IMR-90 (cell line): ENCODE data around the gene C19orf33. TPM values are rescaled to one million over a fixed set of nuclear protein-coding genes. Genes with fewer than 3 reads are reported as not detected.

ENCODE experiments used
- ATAC-seq: fragments of 200-7000 bp; cut with Tn5 transposase; 2 replicates; pipeline ENCODE4 v1.9.1; 2020; ENCODE audit warnings: low read depth, mild to moderate bottlenecking, moderate library complexity
- BruUV-seq: library from RNA; stranded (reverse); fragments of 400-500 nt; replicated peaks from 2 replicates; lab custom pipeline; 2021; lab: Mats Ljungman, UMichigan
- CTCF ChIA-PET: fragments of 300-600 bp; formaldehyde crosslinking; extraction: SDS; loops from one replicate; lab custom pipeline; 2021; ENCODE audit warnings: antibody characterized with exemption; lab: Yijun Ruan, JAX
- POLR2A ChIA-PET: fragments of 300-600 bp; sonication (Branson Sonifier 250); formaldehyde crosslinking; loops from one replicate; lab custom pipeline; 2022; ENCODE audit warnings: antibody characterized with exemption; ENCODE audit not compliant: unreplicated experiment; lab: Charles Lee
- DNase-seq: peaks from one replicate; pipeline ENCODE4 v3.0.0; 2013
- H2AFZ ChIP-seq: replicated peaks from 2 replicates; pipeline ENCODE3; 2013; ENCODE audit warnings: low read length, mild to moderate bottlenecking; ENCODE audit not compliant: poor library complexity
- H2AK5ac ChIP-seq: 2 replicates; pipeline ENCODE4 v1.6.1; 2013; ENCODE audit warnings: low read depth, low read length, inconsistent platforms
- H2AK9ac ChIP-seq: replicated peaks from 2 replicates; pipeline ENCODE3; 2013; ENCODE audit warnings: mild to moderate bottlenecking, low read depth, low read length, moderate library complexity; ENCODE audit not compliant: poor library complexity
- H2BK120ac ChIP-seq: 2 replicates; pipeline ENCODE4 v1.6.1; 2013; ENCODE audit warnings: low read depth, low read length, inconsistent platforms
- H2BK15ac ChIP-seq: 3 replicates; pipeline ENCODE4 v1.6.1; 2013; ENCODE audit warnings: low read depth, low read length, inconsistent platforms
- H2BK20ac ChIP-seq: 2 replicates; pipeline ENCODE4 v1.6.1; 2013; ENCODE audit warnings: low read depth, mild to moderate bottlenecking, inconsistent platforms, low read length, moderate library complexity
- H2BK5ac ChIP-seq: 2 replicates; pipeline ENCODE4 v1.6.1; 2013; ENCODE audit warnings: mild to moderate bottlenecking, low read depth, low read length, inconsistent platforms; ENCODE audit not compliant: poor library complexity, severe bottlenecking
- H3K14ac ChIP-seq: replicated peaks from 2 replicates; pipeline ENCODE4 v1.6.1; 2013; ENCODE audit warnings: low read depth, low read length, inconsistent platforms
- H3K18ac ChIP-seq: 2 replicates; pipeline ENCODE4 v1.6.1; 2013; ENCODE audit warnings: low read depth, low read length, control low read depth
- H3K23ac ChIP-seq: 2 replicates; pipeline ENCODE4 v1.6.1; 2013; ENCODE audit warnings: low read depth, low read length, inconsistent platforms
- H3K27ac ChIP-seq: 2 replicates; pipeline ENCODE4 v1.5.1; 2013; ENCODE audit warnings: mild to moderate bottlenecking, control low read depth, low read length; ENCODE audit not compliant: insufficient read depth
- H3K27me3 ChIP-seq: 2 replicates; pipeline ENCODE4 v1.6.1; 2013; ENCODE audit warnings: low read length; ENCODE audit not compliant: control insufficient read depth, insufficient read depth
- H3K36me3 ChIP-seq: 2 replicates; pipeline ENCODE4 v1.6.1; 2013; ENCODE audit warnings: low read length, mixed read lengths; ENCODE audit not compliant: control insufficient read depth, insufficient read depth
- H3K4ac ChIP-seq: 2 replicates; pipeline ENCODE4 v1.6.1; 2013; ENCODE audit warnings: low read depth, low read length, inconsistent platforms
- H3K4me1 ChIP-seq: 2 replicates; pipeline ENCODE4 v1.6.1; 2013; ENCODE audit warnings: low read length, mixed read lengths; ENCODE audit not compliant: control insufficient read depth, insufficient read depth
- H3K4me2 ChIP-seq: 2 replicates; pipeline ENCODE4 v1.6.1; 2013; ENCODE audit warnings: low read depth, mild to moderate bottlenecking, control low read depth, low read length, moderate library complexity
- H3K4me3 ChIP-seq: 2 replicates; pipeline ENCODE4 v1.5.1; 2013; ENCODE audit warnings: low read depth, mild to moderate bottlenecking, control low read depth, low read length, moderate library complexity; ENCODE audit not compliant: insufficient read depth
- H3K56ac ChIP-seq: 2 replicates; pipeline ENCODE4 v1.6.1; 2013; ENCODE audit warnings: low read length, inconsistent platforms; ENCODE audit not compliant: insufficient read depth; ENCODE audit errors: extremely low read depth
- H3K79me1 ChIP-seq, 2 experiments: 2 replicates each; pipeline ENCODE4 v1.6.1; 2013; ENCODE audit warnings: low read length in 2 of 2, inconsistent platforms in 1 of 2, low read depth in 1 of 2
- H3K9ac ChIP-seq: 2 replicates; pipeline ENCODE4 v1.6.1; 2013; ENCODE audit warnings: low read depth, low read length, control low read depth
- H3K9me1 ChIP-seq: 2 replicates; pipeline ENCODE4 v1.6.1; 2013; ENCODE audit warnings: low read length, inconsistent platforms; ENCODE audit not compliant: insufficient read depth
- H3K9me3 ChIP-seq: 2 replicates; pipeline ENCODE4 v1.6.1; 2013; ENCODE audit warnings: low read length; ENCODE audit not compliant: control insufficient read depth, insufficient read depth
- H4K20me1 ChIP-seq: 2 replicates; pipeline ENCODE4 v1.6.1; 2013; ENCODE audit warnings: low read length, inconsistent platforms; ENCODE audit not compliant: insufficient read depth
- H4K5ac ChIP-seq: 2 replicates; pipeline ENCODE4 v1.6.1; 2013; ENCODE audit warnings: mild to moderate bottlenecking, low read depth, low read length, control low read depth
- H4K8ac ChIP-seq, 2 experiments: 2 replicates each; pipeline ENCODE4 v1.6.1; 2013; ENCODE audit warnings: low read depth in 2 of 2, low read length in 2 of 2, control low read depth in 1 of 2, inconsistent platforms in 1 of 2
- H4K91ac ChIP-seq: 2 replicates; pipeline ENCODE4 v1.6.1; 2013; ENCODE audit warnings: low read depth, low read length, inconsistent platforms; ENCODE audit not compliant: insufficient read depth
- BHLHE40 ChIP-seq: fragments of 150-350 bp; IDR thresholded peaks from 2 replicates; pipeline ENCODE4 v1.6.1; 2016; ENCODE audit warnings: mild to moderate bottlenecking, low read depth, low read length
- CEBPB ChIP-seq: IDR thresholded peaks from 2 replicates; pipeline ENCODE4 v1.6.1; 2012; ENCODE audit warnings: low read depth, low read length, improper control_type of control experiment
- CHD1 ChIP-seq: IDR thresholded peaks from 2 replicates; pipeline ENCODE4 v1.6.1; 2012; ENCODE audit warnings: low read depth, low read length, improper control_type of control experiment
- CTCF ChIP-seq: conservative IDR thresholded peaks from 2 replicates; pipeline ENCODE4 v1.5.1; 2012; ENCODE audit warnings: mild to moderate bottlenecking, low read depth, low read length, improper control_type of control experiment
- ELK1 ChIP-seq: fragments of 150-350 bp; IDR thresholded peaks from 2 replicates; pipeline ENCODE4 v1.6.1; 2016; ENCODE audit warnings: low read depth, mild to moderate bottlenecking, low read length, moderate library complexity, borderline replicate concordance
- FOS ChIP-seq: fragments of 150-350 bp; IDR thresholded peaks from 2 replicates; pipeline ENCODE4 v1.6.1; 2016; ENCODE audit warnings: low read depth, low read length
- MAFK ChIP-seq: IDR thresholded peaks from 2 replicates; pipeline ENCODE4 v1.6.1; 2012; ENCODE audit warnings: low read depth, low read length, improper control_type of control experiment
- MXI1 ChIP-seq: IDR thresholded peaks from 2 replicates; pipeline ENCODE4 v1.6.1; 2012; ENCODE audit warnings: low read depth, mild to moderate bottlenecking, low read length, moderate library complexity, borderline replicate concordance
- POLR2A ChIP-seq: IDR thresholded peaks from 2 replicates; pipeline ENCODE4 v1.6.1; 2012; ENCODE audit warnings: mild to moderate bottlenecking, low read depth, low read length
- RAD21 ChIP-seq: IDR thresholded peaks from 2 replicates; pipeline ENCODE4 v1.6.1; 2012; ENCODE audit warnings: low read length, improper control_type of control experiment
- RCOR1 ChIP-seq: IDR thresholded peaks from 2 replicates; pipeline ENCODE4 v1.6.1; 2012; ENCODE audit warnings: mild to moderate bottlenecking, low read length, improper control_type of control experiment; ENCODE audit not compliant: insufficient replicate concordance
- SMC3 ChIP-seq: fragments of 150-350 bp; IDR thresholded peaks from 2 replicates; pipeline ENCODE4 v1.6.1; 2016; ENCODE audit warnings: low read depth, mild to moderate bottlenecking, antibody characterized with exemption, low read length, moderate library complexity
- USF2 ChIP-seq: fragments of 150-350 bp; IDR thresholded peaks from 2 replicates; pipeline ENCODE4 v1.6.1; 2017; ENCODE audit warnings: mild to moderate bottlenecking, antibody characterized with exemption, low read length, low read depth
- WGBS, 2 experiments: methylation state at CpG; one replicate each; pipeline versions ENCODE4 v1.1.5 to v1.1.7; 2013; ENCODE audit warnings: missing lambda C conversion rate in 2 of 2; ENCODE audit not compliant: insufficient read length in 1 of 2; ENCODE audit errors: extremely low coverage in 2 of 2; 5-methylcytosine and 5-hydroxymethylcytosine counted together
- dilution Hi-C: fragments of 300-500 bp; cut with HindIII; formaldehyde crosslinking; loops from one replicate; pipeline ENCODE4 v1.14.3; 2018; ENCODE audit warnings: low sequenced_read_pairs; ENCODE audit not compliant: unreplicated experiment
- in situ Hi-C: fragments of 300-500 bp; cut with MboI; formaldehyde crosslinking; loops from 3 replicates; pipeline ENCODE4 v1.14.3; 2019; ENCODE audit warnings: low sequenced_read_pairs, inconsistent platforms, mixed read lengths
- intact Hi-C: fragments of 100-400 bp; cut with micrococcal nuclease; formaldehyde crosslinking; loops from 2 replicates; pipeline ENCODE4 v1.10.0; 2022
- polyA plus RNA-seq, 3 experiments: library from polyadenylated mRNA; depleted of rRNA; stranded (reverse); fragments of >200 nt; gene quantifications; 2 replicates each; pipeline ENCODE4 v1.2.3, GENCODE V29; 2012; ENCODE audit warnings: low replicate concordance in 1 of 3
- total RNA-seq: library from RNA; depleted of rRNA; stranded (reverse); fragments of >200 nt; gene quantifications from 2 replicates; pipeline ENCODE4 v1.2.3, GENCODE V29; 2012

The C19orf33 gene
- total and polyA plus RNA-seq, 2 of the 4 experiments (the other 2 are of a cell fraction) = 0.80 TPM; not detected in 1

- no peak overlapping the region for H4K5ac ChIP-seq
- no peak overlapping the region for H2BK20ac ChIP-seq
- no peak overlapping the region for H2AK5ac ChIP-seq
- no peak overlapping the region for H3K4me2 ChIP-seq
- H3K27me3 ChIP-seq = no peaks in the 10 kb centered on the region
- H3K56ac ChIP-seq = no peak overlapping the region
- no peak overlapping the region for H2BK5ac ChIP-seq
- CTCF ChIA-PET = no interaction called here
- TF ChIP-seq RCOR1 (no peak), SMC3 (no peak), MAFK (no peak), RAD21 (no peak), FOS (no peak), BHLHE40 (no peak), POLR2A (no peak), CHD1 (no peak), MXI1 (no peak), USF2 (no peak), CEBPB (no peak), CTCF (no peak), ELK1 (no peak)
- H3K23ac ChIP-seq = no peak overlapping the region
- no peaks in the 10 kb centered on the region for H4K20me1 ChIP-seq
- H3K27ac ChIP-seq = no peak overlapping the region
- in situ Hi-C loops (loop anchor here (5.0 to 10.0 kb wide), 2 partner anchors 97 to 435 kb away; no protein-coding TSS in a partner anchor), intact Hi-C loops (no loop called here), dilution Hi-C loops (no loop called here)
- no peaks in the 10 kb centered on the region for H3K79me1 ChIP-seq
- POLR2A ChIA-PET = no interaction called here
- no peak overlapping the region for H2BK120ac ChIP-seq
- no peak overlapping the region for H3K4me3 ChIP-seq
- no peak overlapping the region for H3K18ac ChIP-seq
- H4K91ac ChIP-seq = no peak overlapping the region
- H2AFZ ChIP-seq = peak overlapping the region; percentile 58
- H4K8ac ChIP-seq = no peak overlapping the region
- H2AK9ac ChIP-seq = no peak overlapping the region
- H3K4ac ChIP-seq = no peak overlapping the region
- DNase-seq (no peak), ATAC-seq (no peak)
- no peak overlapping the region for H2BK15ac ChIP-seq
- H3K9ac ChIP-seq = no peak overlapping the region
- H3K36me3 ChIP-seq = peaks cover 18% of the 10 kb centered on the region
- BruUV-seq = no TSS peak
- H3K4me1 ChIP-seq = no peaks in the 10 kb centered on the region
- no peaks in the 10 kb centered on the region for H3K9me3 ChIP-seq
- no peaks in the 10 kb centered on the region for H3K9me1 ChIP-seq
- 90% methylated on average over 6 of the region's 7 CpGs; no CpG with 5 or more reads in 1 of the 2 experiments for WGBS, 2 experiments
- H3K14ac ChIP-seq = no peak overlapping the region
Observed at GRCh38 chr19:38329651-38330050, 25.6 kb downstream of the C19orf33 start.
